ENCODE data around the gene GSE1. TPM values are rescaled to one million over a fixed set of nuclear protein-coding genes. Genes with fewer than 3 reads are reported as not detected.

Gene GSE1
- total and polyA plus RNA-seq, 2 of the 13 experiments (the other 11 are each of a cell fraction or from before 2014, with no cell fraction given) = 16.1 to 31.2 TPM

- TF ChIP-seq THAP8 (CRISPR knock-in tag; IDR thresholded peaks at IDR 0.05; ENCODE audit: borderline replicate concordance) (no peak), ZNF253 (CRISPR knock-in tag; IDR thresholded peaks at IDR 0.05; ENCODE audit: borderline replicate concordance) (0 out of 2 replicates have a peak, but pooled peaks have one; percentile 16), SKI (IDR thresholded peaks at IDR 0.05; ENCODE audit: partially characterized antibody) (no peak), ZSCAN31 (CRISPR knock-in tag; IDR thresholded peaks at IDR 0.05; ENCODE audit: low read depth) (no peak), HOXA9 (CRISPR knock-in tag; IDR thresholded peaks at IDR 0.05; ENCODE audit: borderline replicate concordance) (no peak), ZMYM3 (CRISPR knock-in tag; IDR thresholded peaks at IDR 0.05) (peak; percentile 13; the same call in 1 of the 2 replicates), ZNF512B (CRISPR knock-in tag; IDR thresholded peaks at IDR 0.05; ENCODE audit: borderline replicate concordance) (no peak), CENPX (CRISPR knock-in tag; IDR thresholded peaks at IDR 0.05) (no peak), EZH2 (conservative IDR thresholded peaks at IDR 0.05; ENCODE audit: low read depth, low read length) (no peak), GATA4 (IDR thresholded peaks at IDR 0.05; ENCODE audit: borderline replicate concordance, low read depth) (no peak), ZBTB25 (CRISPR knock-in tag; IDR thresholded peaks at IDR 0.05) (no peak), SALL1 (CRISPR knock-in tag; IDR thresholded peaks at IDR 0.05) (no peak), HMGXB4 (CRISPR knock-in tag; IDR thresholded peaks at IDR 0.05; ENCODE audit: borderline replicate concordance in 1 of 2, low read depth in 1 of 2) (no peak), SCMH1 (CRISPR knock-in tag; IDR thresholded peaks at IDR 0.05; ENCODE audit: borderline replicate concordance) (no peak), ZBTB49 (CRISPR knock-in tag; IDR thresholded peaks at IDR 0.05; ENCODE audit: borderline replicate concordance) (no peak), MAZ (IDR thresholded peaks at IDR 0.05; ENCODE audit: borderline replicate concordance, low read depth, low read length) (no peak), MAZ (CRISPR knock-in tag; IDR thresholded peaks at IDR 0.05; ENCODE audit: low read depth) (no peak), SMAD3 (CRISPR knock-in tag; IDR thresholded peaks at IDR 0.05) (no peak)
These were observed 41.1 kb upstream of the GSE1 start (continued) for GRCh38 chr16:85571813-85572619.
